Measurements from ENCODE around the gene KCTD20.

GRCh38 chr6:36422714-36423100, 20.1 kb upstream of the KCTD20 start:
- no peak for TF ChIP-seq POLR2A (IDR thresholded peaks at IDR 0.05; ENCODE audit: low read depth, low read length)
- no peak for TF ChIP-seq POLR2AphosphoS5 (IDR thresholded peaks at IDR 0.05; ENCODE audit: low read depth, low read length)
- TF ChIP-seq TAF1 (IDR thresholded peaks at IDR 0.05; ENCODE audit: low read depth, low read length), result no peak
